A673 (cell line): Measurements from ENCODE around the gene ROR1.
"Not testable (repeated sequence)": the region's sequence is repeated elsewhere in the genome, so short reads cannot be mapped to it uniquely, and the experiment has no call there.

Experiments
- CTCF ChIP-seq: fragments of 300-800, 200-600 bp; sonication (generic); conservative IDR thresholded peaks from 2 replicates; pipeline ENCODE4 v1.5.1; 2017; ENCODE audit warnings: low read depth, mild to moderate bottlenecking, antibody characterized with exemption, low read length, moderate library complexity, mixed read lengths
- EZH2 ChIP-seq: fragments of 200-600 bp; sonication (generic); IDR thresholded peaks from 2 replicates; pipeline ENCODE4 v1.6.1; 2017; ENCODE audit warnings: borderline replicate concordance, low read depth, mild to moderate bottlenecking, mixed read lengths, antibody characterized with exemption, low read length; ENCODE audit not compliant: poor library complexity, severe bottlenecking

GRCh38 chr1:64224236-64224635, 450.4 kb downstream of the ROR1 start:
- not testable (repeated sequence) for TF ChIP-seq CTCF, EZH2
